H1 (cell line): Measurements from ENCODE around the gene DDX31. TPM values are rescaled to one million over a fixed set of nuclear protein-coding genes. Genes with fewer than 3 reads are reported as not detected.

ENCODE experiments used
- CTCF ChIA-PET: fragments of 300-600 bp; sonication (Branson Sonifier 250); formaldehyde crosslinking; loops from one replicate; lab custom pipeline; 2021; ENCODE audit not compliant: partially characterized antibody; lab: Charles Lee
- POLR2A ChIA-PET: fragments of 300-600 bp; sonication (Branson Sonifier 250); formaldehyde crosslinking; loops from one replicate; lab custom pipeline; 2021; ENCODE audit warnings: inconsistent platforms; ENCODE audit not compliant: partially characterized antibody; lab: Charles Lee
- DNase-seq, 2 experiments: peaks; one replicate each; pipeline versions ENCODE4 v3.0.0 to v3.0.0-alpha.2; 2010 to 2022; ENCODE audit warnings: low spot score in 2 of 2, low read depth in 1 of 2, mixed read lengths in 1 of 2
- FAIRE-seq: peaks from 2 replicates; lab custom pipeline; 2011; peaks lifted over from hg19 to GRCh38; lab: Jason Lieb, UNC
- H2AFZ ChIP-seq: 2 replicates; pipeline ENCODE4 v1.8.1; 2012; ENCODE audit warnings: low read length, inconsistent platforms
- H2AK5ac ChIP-seq: 2 replicates; pipeline ENCODE4 v1.6.1; 2013; ENCODE audit warnings: low read depth, low read length
- H2BK120ac ChIP-seq: replicated peaks from 2 replicates; pipeline ENCODE3; 2013; ENCODE audit warnings: low read depth, low read length, inconsistent platforms
- H2BK12ac ChIP-seq: 2 replicates; pipeline ENCODE4 v1.6.1; 2013; ENCODE audit warnings: low read depth, low read length
- H2BK15ac ChIP-seq: 2 replicates; pipeline ENCODE4 v1.6.1; 2013; ENCODE audit warnings: low read length
- H2BK20ac ChIP-seq: 2 replicates; pipeline ENCODE4 v1.6.1; 2013; ENCODE audit warnings: low read length
- H2BK5ac ChIP-seq: 2 replicates; pipeline ENCODE4 v1.6.1; 2013; ENCODE audit warnings: low read depth, low read length
- H3K14ac ChIP-seq: 2 replicates; pipeline ENCODE4 v1.6.1; 2013; ENCODE audit warnings: inconsistent platforms; ENCODE audit not compliant: insufficient read length
- H3K18ac ChIP-seq: 2 replicates; pipeline ENCODE4 v1.6.1; 2013; ENCODE audit warnings: low read length; ENCODE audit errors: extremely low read depth
- H3K23ac ChIP-seq: 2 replicates; pipeline ENCODE4 v1.6.1; 2013; ENCODE audit warnings: inconsistent platforms; ENCODE audit not compliant: insufficient read length
- H3K23me2 ChIP-seq: 2 replicates; pipeline ENCODE4 v1.6.1; 2013; ENCODE audit warnings: low read depth, low read length
- H3K27ac ChIP-seq: 2 replicates; pipeline ENCODE4 v1.6.1; 2011; ENCODE audit warnings: low read depth, low read length, inconsistent platforms
- H3K27me3 ChIP-seq, 4 experiments: replicated peaks in 1 of 4; 1 replicate in 1 of 4; 2 replicates in 3 of 4; pipeline versions ENCODE4 v1.6.1 to v1.8.1; 2011 to 2013; ENCODE audit warnings: low read length in 3 of 4, mild to moderate bottlenecking in 3 of 4, inconsistent platforms in 2 of 4, mixed read lengths in 2 of 4, moderate library complexity in 1 of 4; ENCODE audit not compliant: control insufficient read depth in 3 of 4, insufficient read depth in 3 of 4; ENCODE audit errors: extremely low read depth in 1 of 4
- H3K36me3 ChIP-seq, 4 experiments: 2 replicates each; pipeline versions ENCODE4 v1.6.1 to v1.8.1; 2011 to 2013; ENCODE audit warnings: mild to moderate bottlenecking in 4 of 4, low read length in 3 of 4, moderate library complexity in 2 of 4, control low read depth in 1 of 4, inconsistent platforms in 1 of 4; ENCODE audit not compliant: insufficient read depth in 4 of 4, control insufficient read depth in 2 of 4
- H3K4ac ChIP-seq: replicated peaks from 2 replicates; pipeline ENCODE3; 2013; ENCODE audit warnings: low read length, low read depth, mixed read lengths, inconsistent platforms; ENCODE audit not compliant: insufficient read length
- H3K4me1 ChIP-seq, 4 experiments: replicated peaks in 1 of 4; 1 replicate in 1 of 4; 2 replicates in 3 of 4; pipeline versions ENCODE4 v1.6.1 to v1.8.1; 2011 to 2013; ENCODE audit warnings: low read length in 3 of 4, inconsistent platforms in 2 of 4, mixed read lengths in 1 of 4; ENCODE audit not compliant: insufficient read depth in 4 of 4, control insufficient read depth in 3 of 4
- H3K4me2 ChIP-seq, 2 experiments: 2 replicates each; pipeline versions ENCODE4 v1.6.1 to v1.8.1; 2011 to 2013; ENCODE audit warnings: low read depth in 2 of 2, low read length in 2 of 2, control low read depth in 1 of 2, inconsistent platforms in 1 of 2, mild to moderate bottlenecking in 1 of 2; ENCODE audit not compliant: insufficient read depth in 1 of 2
- H3K4me3 ChIP-seq, 4 experiments: fragments of 200-600, 300-600 bp in 1 of 4; sonication (generic), shearing (Covaris generic), sonication (Bioruptor Twin) in 1 of 4; 2 replicates each; pipeline versions ENCODE4 v1.5.1 to v1.8.1; 2011 to 2016; ENCODE audit warnings: low read length in 4 of 4, low read depth in 3 of 4, control low read depth in 2 of 4, inconsistent platforms in 2 of 4, mild to moderate bottlenecking in 2 of 4, mixed read lengths in 1 of 4, moderate library complexity in 1 of 4; ENCODE audit not compliant: insufficient read depth in 2 of 4; ENCODE audit errors: extremely low read depth in 1 of 4
- H3K56ac ChIP-seq: replicated peaks from 2 replicates; pipeline ENCODE3; 2013; ENCODE audit warnings: low read depth, mild to moderate bottlenecking, mixed read lengths, low read length, inconsistent platforms; ENCODE audit not compliant: insufficient read length
- H3K79me1 ChIP-seq: 2 replicates; pipeline ENCODE4 v1.6.1; 2013; ENCODE audit warnings: low read depth, low read length, control low read depth
- H3K79me2 ChIP-seq, 2 experiments: 2 replicates each; pipeline versions ENCODE4 v1.6.1 to v1.8.1; 2012 to 2013; ENCODE audit warnings: low read length in 2 of 2, mild to moderate bottlenecking in 2 of 2, inconsistent platforms in 1 of 2; ENCODE audit not compliant: insufficient read depth in 2 of 2, control insufficient read depth in 1 of 2
- H3K9ac ChIP-seq, 4 experiments: replicated peaks in 1 of 4; 1 replicate in 1 of 4; 2 replicates in 3 of 4; pipeline versions ENCODE4 v1.6.1 to v1.8.1; 2011 to 2013; ENCODE audit warnings: low read depth in 3 of 4, low read length in 3 of 4, control low read depth in 2 of 4, mild to moderate bottlenecking in 2 of 4, moderate library complexity in 2 of 4, inconsistent platforms in 1 of 4; ENCODE audit errors: extremely low read depth in 1 of 4
- H3K9me3 ChIP-seq, 2 experiments: 2 replicates each; pipeline versions ENCODE4 v1.6.1 to v1.8.1; 2012 to 2013; ENCODE audit warnings: mild to moderate bottlenecking in 2 of 2, moderate library complexity in 2 of 2, control low read depth in 1 of 2, inconsistent platforms in 1 of 2, low read depth in 1 of 2, low read length in 1 of 2, mixed read lengths in 1 of 2; ENCODE audit not compliant: insufficient read depth in 2 of 2
- H4K20me1 ChIP-seq, 2 experiments: replicated peaks in 1 of 2; 2 replicates each; pipeline versions ENCODE3 to v1.8.1; 2011 to 2013; ENCODE audit warnings: inconsistent platforms in 2 of 2, low read length in 2 of 2, mild to moderate bottlenecking in 1 of 2; ENCODE audit not compliant: insufficient read depth in 2 of 2, control insufficient read depth in 1 of 2
- H4K5ac ChIP-seq: 2 replicates; pipeline ENCODE4 v1.6.1; 2013; ENCODE audit warnings: low read length, low read depth, mixed read lengths, inconsistent platforms; ENCODE audit not compliant: insufficient read length
- H4K8ac ChIP-seq: 2 replicates; pipeline ENCODE4 v1.8.0; 2013; ENCODE audit warnings: mild to moderate bottlenecking, moderate library complexity, low read length, inconsistent platforms; ENCODE audit not compliant: insufficient read depth; ENCODE audit errors: extremely low read depth
- H4K91ac ChIP-seq: replicated peaks from 2 replicates; pipeline ENCODE3; 2013; ENCODE audit warnings: low read length, mixed read lengths, inconsistent platforms; ENCODE audit not compliant: insufficient read length
- BCL11A ChIP-seq, 2 experiments: IDR thresholded peaks; one replicate each; pipeline ENCODE4 v1.6.1; 2011; ENCODE audit warnings: low read depth in 2 of 2, low read length in 2 of 2, mild to moderate bottlenecking in 2 of 2
- EZH2 ChIP-seq: fragments of 200-600 bp; sonication (generic); IDR thresholded peaks from 2 replicates; pipeline ENCODE4 v1.7.1; 2012; ENCODE audit warnings: low read depth, mild to moderate bottlenecking, moderate library complexity, low read length, inconsistent platforms; ENCODE audit not compliant: severe bottlenecking
- GTF2F1 ChIP-seq: IDR thresholded peaks from 2 replicates; pipeline ENCODE4 v1.6.1; 2012; ENCODE audit warnings: low read depth, low read length, improper control_type of control experiment, borderline replicate concordance
- WGBS, 2 experiments: shearing (Covaris generic) in 1 of 2; methylation state at CpG; one replicate each; pipeline versions ENCODE4 v1.1.6 to v1.1.7; 2013 to 2015; ENCODE audit warnings: low lambda C conversion rate in 2 of 2, mixed read lengths in 2 of 2, inconsistent platforms in 1 of 2, low coverage in 1 of 2, missing lambda C conversion rate in 1 of 2; ENCODE audit not compliant: insufficient replicate concordance in 2 of 2, insufficient coverage in 1 of 2, insufficient read length in 1 of 2; ENCODE audit errors: extremely low coverage in 1 of 2, missing lambda C conversion rate in 1 of 2; 5-methylcytosine and 5-hydroxymethylcytosine counted together
- polyA plus RNA-seq, 7 experiments: library from polyadenylated mRNA; depleted of rRNA in 3 of 7; stranded (reverse) in 5 of 7; unstranded in 2 of 7; fragments of >200 nt in 5 of 7; fragments of 200-250 nt in 2 of 7; gene quantifications; 1 replicate in 5 of 7; 2 replicates in 1 of 7; 4 replicates in 1 of 7; pipeline versions ENCODE4 v1.2.1 to v1.2.3, GENCODE V29; 2011 to 2013; ENCODE audit warnings: missing spikeins in 2 of 7, mixed read lengths in 2 of 7
- total RNA-seq: library from RNA; stranded (reverse); fragmentation: NEBNext Ultra II Directional; extraction: Animal tissue kit (Norgen Biotek cat#: 25700); gene quantifications from 2 replicates; pipeline ENCODE4 v1.2.1, GENCODE V29; 2021

Gene DDX31
- total and polyA plus RNA-seq, 2 of the 8 experiments (the other 6 are each of a cell fraction or from before 2014, with no cell fraction given) = 9.5 to 23.7 TPM

DNA sequence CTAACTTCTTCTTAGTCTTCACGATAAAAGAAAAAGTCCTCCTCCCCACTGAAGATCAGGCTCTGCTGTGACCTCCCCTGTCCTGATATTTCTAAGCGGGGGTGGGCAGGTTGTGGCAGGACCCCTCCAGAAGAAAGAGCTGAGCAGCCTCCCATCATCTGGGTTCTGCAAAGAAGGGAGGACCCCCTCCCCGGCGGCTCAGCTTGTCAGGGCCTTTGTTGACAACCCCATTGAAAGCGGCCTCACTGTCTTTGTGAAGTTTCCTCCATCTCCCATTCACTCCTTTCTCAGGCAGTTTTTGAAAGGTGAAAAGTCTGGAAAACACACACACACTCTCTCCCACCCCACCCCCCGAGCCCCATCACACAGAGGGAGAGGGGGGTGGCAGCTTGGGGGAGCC, 113.5 kb downstream of the DDX31 start:
- Histone ChIP-seq H3K23ac (no peak overlapping the region), H3K4me3 (no peak overlapping the region), H3K4me1 (peaks cover 0 to 3% (median 0%) of the 10 kb centered on the region in 4 experiments; a peak in 1 of 7 replicates), H3K79me2 (no peaks in the 10 kb centered on the region), H4K5ac (no peak overlapping the region), H3K4ac (no peak overlapping the region), H3K23me2 (no peaks in the 10 kb centered on the region; the same call in 1 of the 2 replicates), H4K20me1 (peaks cover 0 to 2% of the 10 kb centered on the region in 2 experiments), H3K56ac (no peak overlapping the region), H2AFZ (no peak overlapping the region), H3K18ac (no peak overlapping the region), H3K4me2 (no peak overlapping the region), H2AK5ac (no peak overlapping the region), H4K8ac (no peak overlapping the region), H3K14ac (no peak overlapping the region), H2BK12ac (no peak overlapping the region), H2BK120ac (no peak overlapping the region), H3K9ac (no peak overlapping the region), H3K9me3 (peaks cover 0 to 2% of the 10 kb centered on the region in 2 experiments; a peak in 1 of 4 replicates), H2BK5ac (no peak overlapping the region)
- CTCF ChIA-PET = interaction anchor here (1.2 to 1.3 kb wide), 2 partner anchors 9 to 19 kb away, joined by 4 read pairs; no protein-coding TSS in a partner anchor
- POLR2A ChIA-PET = interaction anchor here (1.0 kb wide), 1 partner anchor 11 kb away, joined by 3 read pairs; no protein-coding TSS in a partner anchor
- DNase-seq (no peak), FAIRE-seq (no peak)
- TF ChIP-seq EZH2 (no peak), GTF2F1 (no peak), BCL11A (IDR thresholded peaks at IDR 0.05; ENCODE audit: low read depth in 2 of 2, low read length in 2 of 2) (no peak)
- TF ChIP-seq, all 59 proteins: peak for 0
- no peaks in the 10 kb centered on the region for H3K27me3 ChIP-seq
- H2BK20ac ChIP-seq = no peak overlapping the region
- no peak overlapping the region for H3K27ac ChIP-seq
- no peak overlapping the region for H4K91ac ChIP-seq
- H3K36me3 ChIP-seq = no peaks in the 10 kb centered on the region
- no peak overlapping the region for H2BK15ac ChIP-seq
- H3K79me1 ChIP-seq = no peaks in the 10 kb centered on the region
- 82% methylated on average over 5 of the region's 6 CpGs; no CpG with 5 or more reads in 1 of the 2 experiments for WGBS, 2 experiments
